Gastrocnemius medialis (tissue), 4 donors: ENCODE data around the gene C2CD4B. TPM values are rescaled to one million over a fixed set of nuclear protein-coding genes. Genes with fewer than 3 reads are reported as not detected.

Source experiments
- ATAC-seq, 2 donors: fragments of 150-250 bp; one replicate each; pipeline ENCODE4 v1.9.1; 2016
- DNase-seq, 2 donors: peaks; one replicate each; pipeline ENCODE4 v3.0.0-alpha.2; 2019
- H3K27ac ChIP-seq, 4 donors: fragments of 200-600 bp; sonication (generic); 1 replicate in 1 of 4; 2 replicates in 3 of 4; pipeline ENCODE4 v1.5.1; 2016 to 2018; ENCODE audit warnings: mild to moderate bottlenecking in 2 of 4, moderate library complexity in 1 of 4
- H3K27me3 ChIP-seq, 3 donors: fragments of 200-600 bp; sonication (generic) in 2 of 3; 1 replicate in 1 of 3; 2 replicates in 2 of 3; pipeline versions ENCODE4 v1.5.1 to v1.6.0; 2016 to 2019; ENCODE audit warnings: mild to moderate bottlenecking in 1 of 3, moderate library complexity in 1 of 3
- H3K36me3 ChIP-seq, 2 donors: fragments of 200-600 bp; sonication (generic) in 1 of 2; one replicate each; pipeline ENCODE4 v1.5.1; 2017 to 2018
- H3K4me1 ChIP-seq, 2 donors: fragments of 200-600 bp; sonication (generic) in 1 of 2; one replicate each; pipeline ENCODE4 v1.5.1; 2016 to 2017; ENCODE audit warnings: mild to moderate bottlenecking in 2 of 2
- H3K4me3 ChIP-seq, 4 donors: fragments of 200-600 bp; sonication (generic) in 3 of 4; 1 replicate in 1 of 4; 2 replicates in 3 of 4; pipeline ENCODE4 v1.5.1; 2016 to 2019; ENCODE audit warnings: mild to moderate bottlenecking in 2 of 4
- H3K9me3 ChIP-seq, 3 donors: fragments of 200-600 bp; sonication (generic) in 2 of 3; 1 replicate in 1 of 3; 2 replicates in 2 of 3; pipeline ENCODE4 v1.5.1; 2016 to 2019
- POLR2A ChIP-seq, 2 donors: fragments of 450-650 bp; IDR thresholded peaks; one replicate each; pipeline ENCODE4 v1.6.1; 2017; ENCODE audit warnings: antibody characterized with exemption in 2 of 2, mild to moderate bottlenecking in 2 of 2, moderate library complexity in 2 of 2
- in situ Hi-C, 4 donors: fragments of 200-750 bp; cut with MboI; loops; one replicate each; pipeline versions ENCODE4 v1.15.0 to v1.8.0; 2017; ENCODE audit warnings: low sequenced_read_pairs in 4 of 4
- intact Hi-C: fragments of 100-400 bp; cut with DNase I; formaldehyde crosslinking; loops from one replicate; pipeline ENCODE4 v1.15.1; 2023; ENCODE audit warnings: low total_unique reads
- total RNA-seq, 4 donors: library from RNA; depleted of rRNA; stranded (reverse); fragments of >200 nt; gene quantifications; one replicate each; pipeline versions ENCODE4 v1.1.0 to v1.2.3, GENCODE V29; 2016
- TF ChIP-seq, protein P1 (sequence below), 5 experiments: fragments of 450-650 bp in 3 of 5; fragments of 200-600 bp in 2 of 5; sonication (generic) in 2 of 5; IDR thresholded peaks in 4 of 5; conservative IDR thresholded peaks in 1 of 5; 1 replicate in 4 of 5; 2 replicates in 1 of 5; pipeline ENCODE4 v1.5.1; 2016 to 2019; ENCODE audit warnings: antibody characterized with exemption in 5 of 5, mild to moderate bottlenecking in 3 of 5, moderate library complexity in 3 of 5

C2CD4B gene
- total RNA-seq, 4 donors from 2014 or later, result 1.5 to 3.2 (median 2.2) TPM

DNA sequence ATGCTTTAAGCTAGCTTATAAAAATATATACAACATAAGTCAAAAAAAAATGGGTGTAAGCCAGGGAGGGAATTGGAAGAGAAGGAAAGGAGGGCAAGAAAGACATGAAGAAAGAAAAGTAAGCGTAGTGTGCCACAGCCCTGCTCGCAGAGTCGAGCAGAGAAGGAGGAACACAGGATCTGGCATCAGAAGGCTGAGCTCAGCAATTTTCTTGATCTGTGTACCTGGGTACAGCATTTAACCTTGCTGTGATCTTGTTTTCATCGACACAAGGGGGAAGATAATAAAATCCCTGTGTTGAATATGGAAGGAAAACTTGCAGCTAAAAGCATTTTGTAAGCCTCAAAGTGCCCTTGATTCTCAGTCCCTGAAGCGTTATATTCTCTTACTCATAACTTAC, 23.7 kb upstream of the C2CD4B start:
- Histone ChIP-seq H3K4me3 (no peak overlapping the region), H3K36me3 (no peaks in the 10 kb centered on the region), H3K9me3 (no peaks in the 10 kb centered on the region), H3K4me1 (peaks cover 0 to 13% of the 10 kb centered on the region in 2 donors), H3K27me3 (no peaks in the 10 kb centered on the region), H3K27ac (no peak overlapping the region)
- TF ChIP-seq, protein P1, sequence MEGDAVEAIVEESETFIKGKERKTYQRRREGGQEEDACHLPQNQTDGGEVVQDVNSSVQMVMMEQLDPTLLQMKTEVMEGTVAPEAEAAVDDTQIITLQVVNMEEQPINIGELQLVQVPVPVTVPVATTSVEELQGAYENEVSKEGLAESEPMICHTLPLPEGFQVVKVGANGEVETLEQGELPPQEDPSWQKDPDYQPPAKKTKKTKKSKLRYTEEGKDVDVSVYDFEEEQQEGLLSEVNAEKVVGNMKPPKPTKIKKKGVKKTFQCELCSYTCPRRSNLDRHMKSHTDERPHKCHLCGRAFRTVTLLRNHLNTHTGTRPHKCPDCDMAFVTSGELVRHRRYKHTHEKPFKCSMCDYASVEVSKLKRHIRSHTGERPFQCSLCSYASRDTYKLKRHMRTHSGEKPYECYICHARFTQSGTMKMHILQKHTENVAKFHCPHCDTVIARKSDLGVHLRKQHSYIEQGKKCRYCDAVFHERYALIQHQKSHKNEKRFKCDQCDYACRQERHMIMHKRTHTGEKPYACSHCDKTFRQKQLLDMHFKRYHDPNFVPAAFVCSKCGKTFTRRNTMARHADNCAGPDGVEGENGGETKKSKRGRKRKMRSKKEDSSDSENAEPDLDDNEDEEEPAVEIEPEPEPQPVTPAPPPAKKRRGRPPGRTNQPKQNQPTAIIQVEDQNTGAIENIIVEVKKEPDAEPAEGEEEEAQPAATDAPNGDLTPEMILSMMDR (IDR thresholded peaks at IDR 0.05 in 4 of 5, conservative IDR thresholded peaks at IDR 0.05 in 1 of 5), result no peak
- TF ChIP-seq POLR2A (IDR thresholded peaks at IDR 0.05), result no peak
- in situ Hi-C loops, result no loop called here
- intact Hi-C loops, result no loop called here
- DNase-seq (no peak), ATAC-seq (no peak)

DNA sequence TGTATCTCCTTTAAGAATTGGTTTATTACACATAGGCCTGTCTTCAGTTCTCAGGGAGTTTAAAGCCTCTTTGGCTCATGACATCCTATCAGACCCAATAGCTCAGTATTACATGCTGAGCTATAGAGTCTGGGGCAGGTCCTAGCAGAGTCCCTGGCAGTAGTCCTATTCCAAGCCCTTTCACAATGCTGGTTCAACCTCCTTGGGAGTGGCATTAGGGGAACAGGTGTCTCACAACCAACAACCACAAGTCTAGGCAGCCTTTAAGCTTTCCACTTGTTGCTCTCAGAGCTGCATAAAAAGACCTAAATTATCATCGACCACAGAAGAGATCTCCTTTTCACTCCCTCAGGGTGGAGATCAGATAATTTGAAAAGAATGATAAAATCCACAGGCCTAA, 22.8 kb upstream of the C2CD4B start:
- intact Hi-C loops (no loop called here), in situ Hi-C loops (no loop called here)
- H3K27ac ChIP-seq, result peak overlapping the region in 2 of 4 donors; percentile 22 to 33
- H3K27me3 ChIP-seq, result no peaks in the 10 kb centered on the region
- no peak overlapping the region for H3K4me3 ChIP-seq
- peaks cover 0 to 13% of the 10 kb centered on the region in 2 donors for H3K4me1 ChIP-seq
- no peaks in the 10 kb centered on the region for H3K36me3 ChIP-seq
- ATAC-seq (peak; percentile 50 to 84), DNase-seq (no peak)
- no peaks in the 10 kb centered on the region for H3K9me3 ChIP-seq
- no peak for TF ChIP-seq POLR2A (IDR thresholded peaks at IDR 0.05)

DNA sequence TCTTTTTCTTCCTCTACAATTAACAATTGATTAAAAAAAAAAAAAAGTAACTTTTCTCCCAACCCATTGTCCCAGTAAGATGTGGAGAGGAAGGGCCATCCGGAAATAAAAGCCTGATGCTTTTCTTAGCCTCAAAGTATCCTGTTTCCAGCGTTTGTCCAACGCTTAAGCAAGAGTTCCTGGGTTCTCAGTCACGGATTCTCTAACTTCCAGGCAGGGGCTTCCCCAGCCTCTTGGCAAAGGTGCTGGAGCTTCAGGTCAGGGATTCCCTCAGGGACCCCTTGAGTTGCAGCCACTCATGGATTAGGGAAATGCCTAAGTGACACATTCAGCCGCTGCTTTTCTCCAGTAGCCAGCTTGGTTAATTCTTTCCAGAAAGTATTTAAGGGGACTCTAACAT, 22.3 kb upstream of the C2CD4B start:
- no peaks in the 10 kb centered on the region for H3K36me3 ChIP-seq
- no peaks in the 10 kb centered on the region for H3K9me3 ChIP-seq
- ATAC-seq, result peak; percentile 75 to 89
- H3K27ac ChIP-seq, result peak overlapping the region in 2 of 4 donors; percentile 22 to 33
- no peaks in the 10 kb centered on the region for H3K27me3 ChIP-seq
- DNase-seq, result peak in 1 of 2 donors; percentile 16
- intact Hi-C loops (no loop called here), in situ Hi-C loops (no loop called here)
- peaks cover 0 to 13% of the 10 kb centered on the region in 2 donors for H3K4me1 ChIP-seq
- no peak for TF ChIP-seq POLR2A (IDR thresholded peaks at IDR 0.05)
- TF ChIP-seq, protein P1 (IDR thresholded peaks at IDR 0.05 in 4 of 5, conservative IDR thresholded peaks at IDR 0.05 in 1 of 5), result no peak
- H3K4me3 ChIP-seq, result no peak overlapping the region

DNA sequence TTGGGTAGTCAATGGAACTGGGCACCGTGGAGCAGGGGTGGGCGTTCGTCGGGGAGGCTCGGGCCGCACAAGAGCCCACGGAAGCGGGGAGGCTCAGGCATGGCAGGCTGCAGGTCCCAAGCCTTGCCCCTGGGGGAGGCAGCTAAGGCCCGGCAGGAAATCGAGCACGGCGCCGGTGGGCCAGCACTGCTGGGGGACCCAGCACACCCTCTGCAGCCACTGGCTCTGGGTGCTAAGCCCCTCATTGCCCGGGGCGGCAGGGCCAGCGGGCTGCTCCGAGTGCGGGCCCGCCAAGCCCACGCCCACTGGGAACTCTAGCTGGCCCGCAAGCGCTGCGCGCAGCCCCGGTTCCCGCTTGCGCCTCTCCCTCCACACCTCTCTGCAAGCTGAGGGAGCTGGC, 21.5 kb upstream of the C2CD4B start:
- intact Hi-C loops, result no loop called here
- no peak overlapping the region for H3K27ac ChIP-seq

DNA sequence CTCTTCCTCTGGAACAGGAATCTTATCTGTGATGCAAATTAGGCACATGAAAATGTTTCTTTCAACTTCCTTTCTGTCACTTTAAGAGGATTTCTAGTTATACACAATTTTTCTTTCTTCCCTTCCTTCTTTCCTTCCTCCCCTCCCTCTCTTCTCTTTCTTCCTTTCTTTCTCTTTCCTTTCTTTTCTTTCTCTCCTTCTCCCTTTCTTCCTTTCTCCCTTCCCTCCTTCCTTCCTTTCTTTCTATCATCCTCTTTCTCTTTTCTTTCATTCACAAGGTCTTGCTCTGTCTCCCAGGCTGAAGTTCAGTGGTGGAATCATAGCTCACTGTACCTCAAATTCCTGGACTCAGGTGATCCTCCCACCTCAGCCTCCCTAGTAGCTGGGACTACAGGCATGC, 18.0 kb upstream of the C2CD4B start:
- H3K9me3 ChIP-seq, result no peaks in the 10 kb centered on the region
- ATAC-seq, result no peak
- no peak overlapping the region for H3K27ac ChIP-seq
- no peak overlapping the region for H3K4me3 ChIP-seq
- H3K27me3 ChIP-seq, result no peaks in the 10 kb centered on the region
- H3K4me1 ChIP-seq, result peaks cover 0 to 13% of the 10 kb centered on the region in 2 donors
- intact Hi-C loops (no loop called here), in situ Hi-C loops (no loop called here)
- no peaks in the 10 kb centered on the region for H3K36me3 ChIP-seq
- no peak for DNase-seq
- TF ChIP-seq, protein P1 (IDR thresholded peaks at IDR 0.05 in 4 of 5, conservative IDR thresholded peaks at IDR 0.05 in 1 of 5), result no peak
- TF ChIP-seq POLR2A (IDR thresholded peaks at IDR 0.05), result no peak

More for the DNA sequence above, 21.5 kb upstream of the C2CD4B start:
- no peak for TF ChIP-seq POLR2A (IDR thresholded peaks at IDR 0.05)
- TF ChIP-seq, protein P1 (IDR thresholded peaks at IDR 0.05 in 4 of 5, conservative IDR thresholded peaks at IDR 0.05 in 1 of 5), result no peak
- Histone ChIP-seq H3K36me3 (no peaks in the 10 kb centered on the region), H3K4me1 (peaks cover 0 to 13% of the 10 kb centered on the region in 2 donors), H3K4me3 (no peak overlapping the region), H3K27me3 (no peaks in the 10 kb centered on the region), H3K9me3 (no peaks in the 10 kb centered on the region)
- DNase-seq (no peak), ATAC-seq (no peak)
- in situ Hi-C loops, result no loop called here
